ENCODE measurements around the gene GNL3.

GNL3 gene

DNA sequence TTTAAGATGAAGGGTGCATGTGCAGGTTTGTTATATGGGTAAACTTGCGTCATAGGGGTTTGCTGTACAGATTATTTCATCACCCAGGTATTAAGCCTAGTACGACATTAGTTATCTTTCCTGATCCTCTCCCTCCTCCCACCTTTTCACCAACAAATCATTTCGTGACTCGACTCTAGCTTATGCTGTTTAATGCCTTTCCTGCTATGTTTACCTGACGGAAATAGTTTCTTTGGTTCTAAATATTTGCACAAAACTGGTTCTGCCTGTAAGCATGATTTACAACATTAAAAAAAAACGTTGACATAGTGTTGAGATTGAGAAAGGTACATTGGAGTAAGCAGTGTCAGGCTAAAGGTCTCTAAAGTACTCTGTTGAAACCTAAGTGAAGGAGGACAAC lies 2.4 kb downstream of the GNL3 start:
- no peak for DNase-seq

DNA sequence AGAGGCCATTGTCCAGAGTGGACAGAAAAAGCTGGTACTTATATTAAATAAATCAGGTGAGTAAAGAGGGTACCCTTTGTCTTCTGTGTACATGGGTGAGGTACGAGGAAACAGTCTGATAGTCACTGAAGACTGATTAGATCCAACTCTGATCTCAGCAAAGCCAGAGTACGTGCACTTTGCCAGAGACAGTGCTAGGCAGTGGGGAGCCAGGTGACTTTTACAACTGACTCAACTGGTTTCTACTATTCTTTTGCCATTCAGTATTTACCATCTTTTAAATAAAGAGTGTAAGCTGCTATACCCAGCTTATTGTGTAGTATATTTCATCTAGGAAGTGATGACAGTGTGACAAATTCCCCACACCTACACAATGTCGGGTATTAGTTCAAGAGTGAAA lies 3.3 kb downstream of the GNL3 start:
- DNase-seq = no peak

DNA sequence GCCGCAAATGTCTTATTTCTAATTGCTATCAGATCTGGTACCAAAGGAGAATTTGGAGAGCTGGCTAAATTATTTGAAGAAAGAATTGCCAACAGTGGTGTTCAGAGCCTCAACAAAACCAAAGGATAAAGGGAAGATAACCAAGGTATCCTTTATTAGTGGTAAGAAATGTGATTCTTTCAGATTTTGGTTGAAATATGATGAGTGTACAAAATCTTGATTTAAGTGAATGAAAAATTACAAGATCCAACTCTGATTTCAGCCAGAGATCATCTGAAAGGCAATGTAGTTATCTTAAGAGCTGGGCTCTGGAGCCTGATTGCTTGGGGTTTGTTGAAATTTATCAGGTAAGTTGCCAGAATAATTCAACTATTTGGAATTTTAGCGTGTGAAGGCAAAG lies 4.7 kb downstream of the GNL3 start:
- no peak for DNase-seq

DNA sequence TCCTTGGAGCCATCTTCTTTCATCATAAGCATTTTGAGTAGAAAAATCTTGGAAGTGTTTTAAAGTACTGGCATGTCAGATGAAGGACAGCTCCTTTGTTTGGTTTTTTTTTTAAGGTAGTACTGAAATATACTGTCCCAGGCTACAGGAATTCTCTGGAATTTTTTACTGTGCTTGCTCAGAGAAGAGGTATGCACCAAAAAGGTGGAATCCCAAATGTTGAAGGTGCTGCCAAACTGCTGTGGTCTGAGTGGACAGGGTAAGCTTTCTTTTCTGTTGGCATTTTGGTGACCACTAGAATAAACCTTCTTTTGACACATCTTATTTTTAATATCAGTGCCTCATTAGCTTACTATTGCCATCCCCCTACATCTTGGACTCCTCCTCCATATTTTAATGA lies 7.2 kb downstream of the GNL3 start:
- no peak for DNase-seq

DNA sequence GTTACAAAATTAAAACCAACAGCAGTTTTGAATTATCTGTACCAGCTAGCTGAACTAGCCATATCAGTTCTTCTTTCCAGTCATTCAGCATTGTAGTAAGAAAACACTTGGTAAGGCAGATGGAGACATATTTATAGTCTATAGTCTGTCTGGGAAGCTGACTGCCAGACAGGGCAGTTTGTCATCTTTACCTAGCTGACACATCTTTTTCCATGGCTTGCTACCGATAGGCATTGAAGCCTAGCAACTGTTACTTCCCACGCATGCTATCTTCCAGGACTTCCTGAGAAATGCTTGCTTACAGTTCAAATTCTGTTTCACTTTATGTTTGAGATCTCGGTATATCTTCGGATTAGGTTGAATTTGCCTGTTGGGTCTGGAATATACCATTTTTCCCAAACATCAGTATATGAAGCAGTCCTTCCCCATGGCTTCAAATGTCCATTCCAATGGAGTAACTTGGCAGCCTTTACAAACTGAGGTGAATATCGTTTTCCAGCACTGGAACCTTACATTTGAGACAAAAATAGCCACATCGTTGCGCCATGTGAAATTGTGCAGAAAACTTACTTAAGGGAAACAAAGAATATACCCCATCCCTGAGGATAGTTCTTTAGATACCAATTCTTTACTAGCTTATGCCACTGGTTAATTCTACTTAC lies 8.8 kb downstream of the GNL3 start:
- no peak for DNase-seq

DNA sequence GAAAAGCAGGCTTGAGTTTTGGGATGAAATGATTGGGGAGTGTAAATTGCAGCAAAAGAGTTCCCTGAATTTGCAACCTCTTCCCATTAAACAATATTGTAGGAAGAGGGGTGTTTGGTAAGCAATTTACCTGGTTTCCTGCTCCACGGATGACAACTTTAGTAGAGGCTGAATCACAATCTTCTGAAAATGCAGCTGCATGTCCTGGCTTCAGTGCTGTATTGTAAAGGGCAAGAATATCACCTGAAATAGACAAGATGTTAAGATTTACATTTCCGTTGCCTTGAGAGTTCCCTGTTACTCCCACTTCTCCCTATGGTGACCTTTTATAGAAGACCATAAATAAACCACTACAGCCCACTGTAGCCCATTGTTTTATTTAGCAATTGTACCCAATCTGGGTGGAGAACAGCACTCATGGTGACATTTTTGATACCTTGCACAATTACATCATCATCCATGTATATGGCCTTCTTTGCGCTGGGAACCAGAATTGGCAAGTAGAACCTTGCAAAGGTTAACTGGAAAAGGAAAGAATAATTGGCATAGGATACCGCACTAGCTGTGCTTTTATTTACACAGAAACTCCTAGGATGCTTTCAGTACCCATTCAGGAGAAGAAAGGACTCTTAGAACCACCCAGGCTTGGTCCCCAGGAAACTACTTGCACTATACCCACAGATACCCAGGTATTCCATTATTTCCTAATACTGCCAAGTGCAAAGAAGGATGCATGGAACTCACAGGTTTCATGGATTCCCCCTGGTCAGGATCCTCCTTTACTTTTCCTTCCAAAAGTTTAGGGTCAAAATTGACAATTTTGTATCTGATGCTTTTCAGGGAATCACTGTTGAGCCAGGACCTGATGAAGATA lies 10.2 kb downstream of the GNL3 start:
- no peak for DNase-seq

DNA sequence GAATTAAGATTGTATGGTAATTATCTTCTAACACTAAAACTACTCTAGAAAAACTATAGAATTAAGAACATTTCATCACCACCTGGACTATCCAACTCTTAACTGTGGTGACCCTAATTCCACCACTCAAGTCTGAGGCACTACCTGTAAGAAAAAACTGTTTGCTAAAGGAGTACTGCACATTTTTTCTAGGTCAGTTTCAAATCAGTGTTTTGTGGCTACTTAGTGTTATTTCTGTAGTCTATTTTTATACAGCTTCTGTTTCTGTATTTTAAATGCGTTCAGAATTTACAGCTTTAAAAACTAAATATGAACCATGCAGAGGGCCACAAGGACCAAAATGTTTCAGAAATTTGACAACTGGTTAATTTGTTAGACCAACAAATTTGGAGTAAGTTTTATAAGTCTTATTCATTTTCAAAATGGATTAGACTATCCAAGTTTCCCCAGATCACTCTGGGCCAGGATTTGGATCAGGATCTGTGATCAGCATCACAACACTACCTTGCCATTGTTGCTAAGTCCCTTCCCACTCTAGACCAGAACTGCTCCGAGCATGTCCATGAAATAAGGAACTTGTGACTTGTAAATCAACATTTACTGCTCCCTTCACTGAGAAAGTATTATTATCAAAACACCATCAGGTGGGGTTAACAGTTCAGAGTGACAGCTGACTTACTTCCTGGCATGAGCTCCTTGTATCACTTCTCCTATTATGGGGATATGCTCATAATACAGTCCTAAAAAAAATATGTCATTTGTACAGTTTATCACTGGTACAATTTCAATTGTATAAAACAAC lies 11.2 kb downstream of the GNL3 start:
- no peak for DNase-seq

DNA sequence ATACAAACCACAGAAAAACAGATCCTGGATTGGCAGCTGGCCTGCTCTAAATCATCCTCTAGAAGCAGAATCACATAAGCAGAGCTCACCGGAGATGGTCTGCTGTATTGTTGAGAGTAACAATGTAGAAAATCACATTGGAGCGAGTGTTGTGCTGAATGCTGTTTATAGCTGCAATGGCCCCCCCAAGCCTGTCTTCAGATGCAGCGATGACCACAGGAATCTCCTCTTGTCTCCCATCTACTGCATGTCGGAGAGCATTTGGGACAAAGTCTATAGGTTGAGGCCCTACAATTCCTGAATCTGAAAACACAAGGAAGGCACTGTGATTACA lies 11.8 kb downstream of the GNL3 start:
- DNase-seq = no peak

DNA sequence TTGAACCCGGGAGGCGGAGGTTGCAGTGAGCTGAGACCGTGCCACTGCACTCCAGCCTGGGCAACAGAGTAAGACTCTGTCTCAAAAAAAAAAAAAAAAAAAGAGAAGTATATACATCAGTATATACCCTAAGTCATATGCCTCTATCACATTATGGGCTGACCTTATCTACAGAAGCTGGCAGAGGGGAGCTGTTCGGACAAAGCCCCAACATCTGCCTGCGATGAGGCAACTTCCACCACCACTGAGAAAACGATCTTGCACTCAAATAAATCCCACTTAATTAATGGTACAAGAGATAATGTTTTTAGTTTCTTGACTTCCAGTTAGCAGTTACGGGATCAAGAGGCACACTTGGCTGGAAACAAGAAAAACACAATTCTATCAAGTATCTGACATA lies 17.5 kb downstream of the GNL3 start:
- DNase-seq = no peak

DNA sequence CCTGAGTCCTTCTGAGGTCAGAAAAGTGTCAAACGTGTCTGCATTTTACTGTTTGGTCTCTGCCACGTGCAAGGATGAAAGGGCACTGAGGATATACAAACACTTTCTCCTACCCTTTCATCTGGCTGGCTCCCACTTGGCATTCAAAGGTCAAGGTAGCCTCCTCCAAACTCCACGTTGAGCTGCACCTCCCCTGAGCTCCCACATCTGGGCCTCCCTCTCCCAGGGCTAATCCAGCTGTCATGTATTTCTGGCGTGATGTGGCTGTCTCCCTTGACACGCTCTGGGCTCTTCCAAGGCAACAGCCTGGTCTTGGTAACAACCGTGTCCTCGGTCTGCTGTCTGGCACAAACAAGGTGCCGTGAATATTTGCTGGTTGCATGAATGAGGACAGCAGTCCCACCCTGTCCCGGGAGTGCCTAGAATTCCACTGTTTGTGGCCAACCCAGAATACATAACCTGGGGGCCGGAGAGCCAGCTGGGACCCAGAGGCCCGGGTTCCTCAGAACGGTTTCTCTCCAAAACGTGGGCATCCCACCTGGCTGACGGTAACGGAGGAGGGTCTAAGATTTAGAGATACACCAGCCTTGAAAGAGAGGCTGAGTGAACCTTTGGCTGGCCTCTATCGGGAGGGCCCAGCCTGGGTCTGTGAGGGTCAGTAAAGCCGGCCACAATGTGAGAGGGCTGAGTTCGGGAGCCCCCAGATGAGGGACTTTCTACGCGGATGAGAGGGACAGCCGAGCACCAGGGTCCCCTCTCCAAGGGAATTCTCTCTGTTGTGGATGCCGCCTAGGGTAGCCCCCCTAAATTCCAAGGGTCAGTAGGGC lies 19.0 kb downstream of the GNL3 start:
- DNase-seq = no peak

DNA sequence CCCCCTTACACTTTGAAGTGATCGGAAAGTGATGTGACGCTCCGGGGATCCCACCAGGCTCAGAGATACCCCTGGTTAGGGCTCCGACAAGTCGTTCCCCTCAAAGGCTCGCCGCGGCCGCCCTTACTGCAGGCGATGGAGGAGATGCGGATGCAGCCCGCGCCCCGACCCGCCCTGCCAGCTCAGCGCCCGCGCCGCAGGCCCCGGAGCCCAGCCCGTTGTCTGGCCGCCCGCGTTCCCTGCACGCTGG lies 19.5 kb downstream of the GNL3 start:
- no peak for DNase-seq

DNA sequence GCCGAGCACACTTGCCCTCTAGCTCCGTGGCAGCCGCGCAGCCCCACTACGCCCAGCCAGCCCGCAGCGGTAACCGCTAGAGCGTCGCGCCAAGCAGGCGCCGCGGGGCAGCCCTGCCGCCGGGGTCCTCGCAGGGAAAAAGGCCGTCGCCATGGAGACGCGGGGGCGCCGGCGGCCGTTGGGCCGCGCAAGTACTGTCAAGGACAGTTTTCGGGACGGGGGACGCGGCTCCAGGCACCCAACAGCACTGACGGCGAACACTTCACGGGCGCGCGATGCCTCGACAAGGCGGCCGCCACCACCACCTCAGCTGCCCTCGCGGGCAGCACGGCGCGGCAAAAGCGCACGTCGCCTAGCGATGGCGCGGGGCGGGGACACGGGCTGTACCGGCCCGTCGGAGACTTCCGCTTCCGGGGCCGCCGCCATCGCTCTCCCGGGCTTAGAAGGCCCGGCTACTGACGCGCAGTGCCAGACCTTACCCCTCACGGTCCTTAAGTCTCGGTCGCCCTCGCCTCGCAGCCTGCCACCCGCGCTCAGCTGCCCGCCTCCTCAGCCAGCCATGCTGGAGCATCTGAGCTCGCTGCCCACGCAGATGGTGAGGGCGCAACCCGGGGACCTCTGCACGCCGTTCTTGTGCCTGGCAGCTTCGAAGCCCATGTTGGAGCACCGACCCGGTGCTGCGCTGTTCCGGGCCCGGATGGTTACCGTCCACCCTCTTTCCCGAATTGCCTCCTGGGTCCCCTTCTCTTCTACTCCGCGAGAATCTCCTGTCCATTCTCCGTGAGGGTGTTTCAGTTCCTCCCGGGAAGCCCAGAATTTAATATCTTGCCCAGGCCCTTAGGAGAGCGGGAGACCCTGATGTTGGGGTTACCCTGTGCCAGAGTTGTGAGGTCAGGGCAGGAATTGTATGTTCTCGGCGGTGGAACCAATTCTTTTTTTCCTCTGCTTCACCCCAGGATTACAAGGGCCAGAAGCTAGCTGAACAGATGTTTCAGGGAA lies 20.2 kb downstream of the GNL3 start, which contains the start of the genes GLT8D1 and SPCS1:
TSS of gene GLT8D1 (minus strand) at position 104 of the 999 bp plus-strand sequence. CDS start 5,331 bp downstream, outside the sequence.
TSS of gene SPCS1 (plus strand) at position 419 of the 999 bp plus-strand sequence. CDS start at position 560, 141 bp downstream.
- peak; percentile 91 to 96 (median 94) for DNase-seq

DNA sequence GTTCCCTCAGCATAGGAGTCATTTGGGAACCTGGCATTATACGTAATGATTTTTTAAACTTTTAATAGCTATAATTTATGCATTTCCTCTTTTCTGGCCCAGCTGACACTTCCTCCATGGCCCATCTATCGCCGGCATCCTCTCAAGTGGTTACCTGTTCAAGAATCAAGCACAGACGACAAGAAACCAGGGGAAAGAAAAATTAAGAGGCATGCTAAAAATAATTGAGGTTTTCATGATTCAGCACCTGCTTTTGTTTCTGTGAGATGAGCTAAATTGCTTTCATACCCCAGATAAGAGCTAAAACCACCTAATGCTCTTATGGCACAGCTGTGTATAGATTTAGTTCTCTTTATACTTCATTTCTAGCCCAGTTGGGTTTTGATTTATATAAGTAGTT lies 21.8 kb downstream of the GNL3 start:
- no peak for DNase-seq

DNA sequence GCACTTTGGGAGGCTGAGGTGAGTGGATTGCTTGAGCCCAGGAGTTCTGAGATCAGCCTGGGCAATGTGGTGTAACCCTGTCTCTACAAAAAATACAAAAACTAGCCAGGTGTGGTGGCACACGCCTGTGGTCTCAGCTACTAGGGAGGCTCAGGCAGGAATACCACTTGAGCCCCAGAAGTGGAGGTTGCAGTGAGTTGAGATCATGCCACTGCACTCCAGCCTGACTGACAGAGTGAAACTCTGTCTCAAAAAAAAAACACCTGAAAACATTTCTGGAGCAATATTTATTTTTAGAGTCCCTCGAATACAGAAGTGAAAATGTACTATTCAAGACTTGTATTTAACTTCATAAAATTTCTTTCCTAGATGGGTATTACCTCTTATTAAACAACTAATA lies 24.7 kb downstream of the GNL3 start:
- DNase-seq = no peak

DNA sequence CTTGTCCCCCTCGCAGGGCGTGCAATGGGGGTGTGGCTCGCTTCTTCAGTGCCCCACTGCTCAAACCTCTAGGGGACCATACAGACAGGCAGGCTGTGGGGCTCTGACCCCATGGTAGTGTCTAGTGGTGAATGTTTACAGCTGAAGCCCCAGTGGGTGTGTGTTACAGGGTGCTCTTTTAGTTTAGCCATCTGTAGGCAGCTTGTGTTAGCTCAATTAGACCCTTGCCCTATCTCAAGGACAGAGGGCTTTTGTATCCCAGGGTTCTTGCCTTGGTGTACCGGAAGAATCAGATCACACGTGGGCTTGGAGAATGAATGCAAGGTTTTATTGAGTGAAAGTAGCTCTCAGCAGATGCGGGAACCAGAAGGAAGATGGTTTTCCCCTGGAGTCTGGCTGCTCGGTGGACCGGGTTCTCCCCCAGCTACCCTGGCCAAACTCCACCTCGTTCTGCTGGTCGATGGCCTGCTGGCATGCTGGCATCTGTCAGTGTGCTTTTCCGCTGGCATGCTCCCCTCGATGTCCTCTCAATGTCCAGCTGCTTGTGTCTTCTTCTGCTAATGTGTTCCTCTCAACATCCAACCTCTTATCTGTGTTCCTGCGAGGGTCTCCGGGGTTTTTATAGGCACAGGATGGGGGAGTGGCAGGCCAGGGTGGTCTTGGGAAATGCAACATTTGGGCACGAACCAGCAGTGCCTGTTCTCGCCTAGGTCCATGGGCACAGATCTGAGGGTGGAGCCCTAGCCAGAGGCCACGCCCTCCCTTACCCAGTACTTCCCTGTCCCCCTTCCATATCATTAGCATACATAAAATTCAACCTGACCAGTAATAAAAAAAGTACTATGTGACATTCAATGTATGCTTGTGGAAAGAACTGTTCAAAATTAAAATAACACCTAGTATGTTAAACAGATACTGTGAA lies 26.7 kb downstream of the GNL3 start:
- no peak for DNase-seq

DNA sequence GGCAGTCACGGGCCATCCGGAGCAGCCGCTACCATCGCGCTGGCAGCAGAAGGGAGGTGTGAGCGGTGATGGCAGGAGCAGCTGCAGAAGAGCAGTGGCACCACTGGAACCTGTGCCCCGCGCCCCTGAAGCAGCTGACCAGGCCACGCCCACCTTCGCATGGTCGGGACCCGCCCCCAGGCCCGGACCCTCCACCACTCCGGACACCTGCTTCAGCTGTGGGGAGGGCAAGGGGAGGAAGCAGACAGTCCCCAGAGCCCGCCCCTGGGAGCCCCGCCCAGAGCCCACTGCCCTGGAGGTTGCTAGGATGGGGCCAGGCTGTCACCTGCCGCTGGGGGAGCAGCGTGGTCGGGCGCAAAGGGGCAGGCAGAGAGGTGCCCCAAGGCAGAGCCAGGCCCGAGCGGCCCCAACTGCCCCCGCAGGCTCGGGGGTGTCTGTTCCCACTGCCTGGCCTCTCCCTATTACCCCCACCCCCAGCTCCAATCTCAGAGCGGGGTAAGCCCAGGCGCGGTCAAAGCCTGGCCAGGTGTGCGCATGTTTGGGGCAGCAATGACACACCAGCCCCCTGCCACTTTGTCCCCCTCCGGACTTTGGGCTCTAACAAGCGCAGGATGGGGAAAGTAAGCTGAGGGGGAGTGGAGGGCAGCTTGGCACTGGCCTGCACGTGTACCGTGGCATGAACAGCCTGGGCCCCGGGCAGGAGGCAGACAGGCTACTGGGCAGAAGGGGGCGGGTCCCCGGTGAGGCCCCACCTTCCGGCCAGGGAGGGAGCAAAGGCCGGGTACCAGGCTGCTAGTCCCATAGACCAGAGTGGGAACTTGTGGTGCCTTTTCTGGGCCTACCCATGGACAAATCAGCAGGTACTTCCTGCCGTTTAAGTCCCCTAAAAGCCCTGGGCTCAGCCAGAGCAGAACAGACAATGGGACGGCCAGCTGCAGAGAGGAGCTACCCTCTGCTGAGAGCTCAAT lies 28.8 kb downstream of the GNL3 start:
- no peak for DNase-seq

DNA sequence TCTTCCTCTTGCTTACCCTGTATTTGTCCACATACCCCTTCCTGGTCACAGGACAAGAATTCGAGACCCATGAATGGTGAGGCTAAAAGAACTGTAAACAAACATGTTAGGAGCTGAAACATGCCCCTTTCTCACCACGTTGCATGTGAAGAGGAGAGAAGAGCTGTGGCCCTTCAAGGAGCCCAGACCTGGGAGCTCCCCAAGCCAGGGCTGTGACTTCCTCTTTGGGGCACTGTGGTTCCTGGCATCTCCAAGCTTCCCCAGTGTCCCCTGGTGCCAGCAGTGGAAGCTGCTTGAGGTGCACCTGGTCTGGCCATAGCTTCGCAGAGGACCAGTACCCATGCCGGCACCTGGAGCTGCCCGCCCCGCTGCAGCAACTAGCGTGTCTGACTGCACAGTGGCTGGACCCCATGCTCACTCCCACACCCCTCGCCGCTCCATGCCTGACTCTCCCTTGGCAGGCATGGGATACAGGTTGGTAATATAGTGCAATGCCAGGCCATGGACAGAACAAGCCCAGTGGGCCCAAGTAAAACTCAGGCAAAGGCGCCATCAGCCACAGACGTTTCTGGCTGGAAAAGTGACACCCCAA lies 30.0 kb downstream of the GNL3 start:
- DNase-seq = peak in 1 of 3 donors; percentile 35

DNA sequence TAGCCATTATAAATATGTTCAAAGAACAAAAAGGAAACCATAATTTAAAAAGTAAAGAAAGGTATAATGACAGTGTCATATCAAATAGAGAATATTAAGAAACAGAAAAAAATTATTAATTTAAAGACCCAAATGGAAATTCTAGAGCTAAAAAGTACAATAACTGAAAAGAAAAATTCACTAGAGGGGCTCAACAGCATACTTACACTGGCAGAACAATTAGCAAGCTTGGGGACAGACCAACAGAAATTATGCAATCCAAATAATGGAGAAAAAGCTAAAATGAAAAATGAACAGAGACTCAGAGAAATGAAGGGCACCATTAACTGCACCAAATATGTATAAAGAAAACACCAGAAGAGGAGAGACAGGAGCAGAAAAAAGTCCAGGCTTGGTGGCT lies 33.8 kb downstream of the GNL3 start:
- DNase-seq = no peak

Data from suppressor macrophage treated with lipopolysaccharide for 1 hour (primary cell).